Activated B cell treated with CpG ODN at 0.5 μM for 24 hours (primary cell): ENCODE results near the gene IFT80. TPM values are rescaled to one million over a fixed set of nuclear protein-coding genes. Genes with fewer than 3 reads are reported as not detected.

ENCODE experiments used
- ATAC-seq: fragments of 200-7000 bp; cut with Tn5 transposase; one replicate; pipeline ENCODE4 v1.10.0; 2021; ENCODE audit warnings: low read depth, mild to moderate bottlenecking, moderate library complexity
- CTCF ChIA-PET: fragments of 350-600 bp; sonication (Branson Sonifier 250); formaldehyde crosslinking; loops from one replicate; lab custom pipeline; 2021; ENCODE audit warnings: antibody characterized with exemption; lab: Charles Lee
- POLR2A ChIA-PET: fragments of 350-600 bp; sonication (Branson Sonifier 250); formaldehyde crosslinking; loops from one replicate; lab custom pipeline; 2021; ENCODE audit warnings: antibody characterized with exemption; lab: Charles Lee
- DNase-seq: peaks from one replicate; pipeline ENCODE4 v3.0.0; 2022
- H3K27ac Mint-ChIP-seq: one replicate; pipeline ENCODE4 v1.8.0; 2020; ENCODE audit warnings: mixed read lengths
- H3K27me3 Mint-ChIP-seq: one replicate; pipeline ENCODE4 v1.8.0; 2021; ENCODE audit warnings: mixed read lengths
- H3K36me3 Mint-ChIP-seq: one replicate; pipeline ENCODE4 v1.8.0; 2021; ENCODE audit warnings: low read depth, mixed read lengths
- H3K4me1 Mint-ChIP-seq: one replicate; pipeline ENCODE4 v1.8.0; 2021; ENCODE audit warnings: mixed read lengths
- H3K4me3 Mint-ChIP-seq: one replicate; pipeline ENCODE4 v1.8.0; 2020; ENCODE audit warnings: mild to moderate bottlenecking, mixed read lengths
- H3K9me3 Mint-ChIP-seq: one replicate; pipeline ENCODE4 v1.8.0; 2020; ENCODE audit warnings: mixed read lengths
- CTCF ChIP-seq: fragments of 200-600 bp; IDR thresholded peaks from one replicate; pipeline ENCODE4 v1.8.0; 2022; ENCODE audit warnings: antibody characterized with exemption, mild to moderate bottlenecking
- intact Hi-C: fragments of 100-400 bp; cut with micrococcal nuclease; formaldehyde crosslinking; loops from one replicate; pipeline ENCODE4 v1.15.1; 2024
- total RNA-seq: library from RNA; stranded (reverse); gene quantifications from 2 replicates; pipeline ENCODE4 v1.2.3, GENCODE V29; 2022

The IFT80 gene
- total RNA-seq, 1 donor from 2014 or later = 26.7 TPM

- no peaks in the 10 kb centered on the region for H3K9me3 Mint-ChIP-seq
- POLR2A ChIA-PET = no interaction called here
- H3K36me3 Mint-ChIP-seq = peaks cover 43% of the 10 kb centered on the region
- intact Hi-C loops = no loop called here
- no peaks in the 10 kb centered on the region for H3K27me3 Mint-ChIP-seq
- no peaks in the 10 kb centered on the region for H3K4me1 Mint-ChIP-seq
- CTCF ChIA-PET = no interaction called here
- no peak for TF ChIP-seq CTCF
- DNase-seq = no peak
- ATAC-seq = no peak
- no peak overlapping the region for H3K4me3 Mint-ChIP-seq
- no peak overlapping the region for H3K27ac Mint-ChIP-seq
These were observed 22.3 kb downstream of the IFT80 start for GRCh38 chr3:160376681-160377080.

GRCh38 chr3:160374925-160375324 is 24.1 kb downstream of the IFT80 start:
- no peak overlapping the region for H3K4me3 Mint-ChIP-seq
- H3K27me3 Mint-ChIP-seq = no peaks in the 10 kb centered on the region
- TF ChIP-seq CTCF = no peak
- peaks cover 42% of the 10 kb centered on the region for H3K36me3 Mint-ChIP-seq
- ATAC-seq (no peak), DNase-seq (no peak)
- CTCF ChIA-PET = no interaction called here
- POLR2A ChIA-PET = no interaction called here
- H3K27ac Mint-ChIP-seq = no peak overlapping the region
- H3K9me3 Mint-ChIP-seq = no peaks in the 10 kb centered on the region
- peaks cover 13% of the 10 kb centered on the region for H3K4me1 Mint-ChIP-seq
- intact Hi-C loops = no loop called here

- no peak overlapping the region for H3K4me3 Mint-ChIP-seq
- H3K36me3 Mint-ChIP-seq = peaks cover 41% of the 10 kb centered on the region
- intact Hi-C loops = no loop called here
- H3K27me3 Mint-ChIP-seq = no peaks in the 10 kb centered on the region
- no peak overlapping the region for H3K27ac Mint-ChIP-seq
- ChIA-PET CTCF (no interaction called here), POLR2A (no interaction called here)
- ATAC-seq = no peak
- DNase-seq = no peak
- H3K4me1 Mint-ChIP-seq = peaks cover 15% of the 10 kb centered on the region
- no peaks in the 10 kb centered on the region for H3K9me3 Mint-ChIP-seq
- TF ChIP-seq CTCF = no peak
These were observed 24.6 kb downstream of the IFT80 start for GRCh38 chr3:160374472-160374871.

GRCh38 chr3:160373655-160374054 is 25.4 kb downstream of the IFT80 start:
- H3K4me3 Mint-ChIP-seq = no peak overlapping the region
- DNase-seq (no peak), ATAC-seq (no peak)
- TF ChIP-seq CTCF = no peak
- ChIA-PET POLR2A (no interaction called here), CTCF (no interaction called here)
- no peaks in the 10 kb centered on the region for H3K9me3 Mint-ChIP-seq
- no peaks in the 10 kb centered on the region for H3K27me3 Mint-ChIP-seq
- H3K4me1 Mint-ChIP-seq = peaks cover 18% of the 10 kb centered on the region
- H3K27ac Mint-ChIP-seq = no peak overlapping the region
- H3K36me3 Mint-ChIP-seq = peaks cover 41% of the 10 kb centered on the region
- intact Hi-C loops = no loop called here

- ChIA-PET POLR2A (no interaction called here), CTCF (no interaction called here)
- intact Hi-C loops = no loop called here
- Mint-ChIP-seq H3K4me1 (peaks cover 21% of the 10 kb centered on the region), H3K36me3 (peaks cover 41% of the 10 kb centered on the region), H3K27ac (no peak overlapping the region), H3K4me3 (no peak overlapping the region), H3K27me3 (no peaks in the 10 kb centered on the region), H3K9me3 (no peaks in the 10 kb centered on the region)
- ATAC-seq (no peak), DNase-seq (no peak)
- TF ChIP-seq CTCF = no peak
These were observed 26.2 kb downstream of the IFT80 start for GRCh38 chr3:160372780-160373179.
